KOPT-K1 (cell line): ENCODE measurements around the gene TBX15.
"Not testable (repeated sequence)": the region's sequence is repeated elsewhere in the genome, so short reads cannot be mapped to it uniquely, and the experiment has no call there.

Experiments
- H3K27ac ChIP-seq: fragments of 200-600 bp; sonication (generic); 2 replicates; pipeline ENCODE4 v1.5.1; 2016; ENCODE audit warnings: antibody characterized with exemption, mild to moderate bottlenecking, low read depth, low read length; ENCODE audit not compliant: poor library complexity, severe bottlenecking
- H3K36me3 ChIP-seq: fragments of 200-600 bp; sonication (generic); 2 replicates; pipeline ENCODE4 v1.5.1; 2017; ENCODE audit warnings: antibody characterized with exemption, mild to moderate bottlenecking, low read length, moderate library complexity; ENCODE audit not compliant: insufficient read depth
- H3K9me3 ChIP-seq: fragments of 200-600 bp; sonication (generic); 2 replicates; pipeline ENCODE4 v1.5.1; 2017; ENCODE audit warnings: antibody characterized with exemption, low read length, mild to moderate bottlenecking; ENCODE audit not compliant: insufficient read depth, poor library complexity, severe bottlenecking

TBX15 gene

DNA sequence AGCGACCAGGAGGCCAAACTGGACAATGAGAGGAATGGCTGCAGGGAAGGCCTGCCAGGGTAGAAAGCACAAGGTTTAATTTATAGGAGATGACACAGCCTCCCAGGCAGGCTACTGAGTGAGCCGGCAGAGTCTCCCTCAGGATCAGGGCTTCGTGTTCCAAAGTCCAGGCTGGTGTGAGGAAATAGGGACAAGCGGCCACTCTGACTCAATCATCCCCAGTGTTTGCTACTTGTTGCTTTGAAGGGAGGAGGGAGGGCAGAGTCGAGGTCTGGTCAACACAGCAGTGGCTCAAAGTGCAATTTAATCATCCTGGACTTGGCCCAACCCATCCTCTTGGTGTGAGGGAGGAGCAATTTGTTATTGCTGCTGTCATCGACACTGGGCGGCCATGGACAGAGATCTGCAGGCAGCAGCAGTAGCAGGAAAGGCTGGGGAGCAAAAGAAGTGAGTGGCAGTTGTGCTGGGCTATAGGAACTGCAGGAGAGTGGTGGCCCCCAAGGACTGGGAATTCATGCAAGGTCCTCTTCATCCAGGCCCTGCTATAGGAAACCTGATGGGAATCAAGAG lies 27.5 kb downstream of the TBX15 start:
- Histone ChIP-seq H3K27ac (no peak overlapping the region), H3K36me3 (no peaks in the 10 kb centered on the region), H3K9me3 (no peaks in the 10 kb centered on the region)

DNA sequence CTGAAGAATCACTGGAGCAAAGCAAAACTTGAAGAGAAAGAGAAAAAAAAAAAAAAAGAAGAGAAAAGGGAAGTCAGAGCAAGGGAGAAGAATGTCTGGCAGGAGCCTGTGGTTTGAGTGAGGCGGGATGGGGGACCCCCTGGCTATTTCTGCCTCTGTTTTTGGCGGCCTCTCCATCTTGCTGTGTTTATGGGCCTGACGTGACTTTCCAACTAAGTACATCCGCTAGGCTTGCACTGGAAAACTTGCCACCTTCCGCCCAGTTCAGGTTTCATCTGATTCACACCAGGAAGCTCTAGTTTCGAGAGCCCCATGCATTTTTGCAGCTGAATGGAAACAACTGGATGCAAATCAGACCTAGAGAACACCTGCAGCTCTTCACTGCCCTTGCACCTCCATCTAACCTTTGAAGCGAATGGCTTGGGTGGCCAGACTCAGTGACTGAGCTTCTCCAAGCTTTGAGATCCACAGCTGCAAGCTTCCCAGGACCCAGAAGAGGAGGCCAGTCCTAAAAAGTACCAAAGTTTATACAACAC lies 28.0 kb downstream of the TBX15 start:
- Histone ChIP-seq H3K9me3 (no peaks in the 10 kb centered on the region), H3K36me3 (no peaks in the 10 kb centered on the region), H3K27ac (no peak overlapping the region)

DNA sequence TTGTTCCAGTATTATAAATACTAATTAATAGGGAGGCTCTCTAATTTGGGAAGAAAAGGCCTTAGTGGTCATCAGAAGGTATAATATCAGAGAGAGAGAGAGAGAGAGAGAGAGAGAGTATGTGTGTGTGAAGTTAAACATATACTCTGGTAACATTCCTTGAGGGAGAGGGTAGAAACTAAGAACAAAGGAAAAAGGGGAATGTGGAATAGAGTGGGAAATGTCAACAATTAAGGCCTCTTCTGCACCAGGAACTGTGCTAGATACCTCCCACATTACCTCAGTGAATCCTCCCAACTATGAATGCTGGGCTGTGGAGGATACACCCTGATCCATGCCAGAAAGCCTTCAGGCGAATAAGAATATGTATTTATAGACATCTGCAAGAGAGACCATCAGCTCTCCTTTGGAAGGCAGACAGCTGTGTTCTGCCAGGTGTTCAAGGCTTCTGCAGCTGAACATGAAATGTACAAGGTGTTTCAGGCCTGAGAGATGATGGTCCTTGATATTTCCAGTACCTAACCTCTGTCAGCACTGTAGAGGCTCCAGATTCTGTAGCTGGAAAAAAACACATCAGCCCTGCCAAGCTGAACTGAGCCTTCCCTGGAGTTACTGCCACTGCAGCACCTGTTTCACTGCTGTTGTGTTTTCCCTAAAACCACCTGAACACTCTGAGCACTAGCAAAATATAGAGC lies 29.1 kb downstream of the TBX15 start:
- Histone ChIP-seq H3K27ac (no peak overlapping the region), H3K9me3 (no peaks in the 10 kb centered on the region), H3K36me3 (no peaks in the 10 kb centered on the region)

DNA sequence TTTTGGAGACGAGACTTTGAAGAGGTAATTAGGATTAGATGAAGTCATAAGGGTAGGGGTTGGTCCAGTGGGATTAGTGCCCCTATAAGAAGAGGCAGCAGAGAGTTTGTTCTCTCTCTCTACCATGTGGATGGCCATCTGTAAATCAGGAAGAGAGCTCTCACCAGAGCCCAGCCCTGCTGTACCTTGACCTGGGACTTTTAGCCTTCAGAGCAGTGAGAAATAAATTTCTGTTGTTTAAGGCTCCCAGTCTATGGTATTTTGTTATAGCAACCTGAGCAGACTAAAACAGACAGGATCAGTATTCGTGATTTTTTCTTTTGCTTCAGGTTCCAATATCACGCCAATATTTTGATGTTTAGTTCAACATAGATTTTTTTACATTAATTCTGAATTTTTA lies 30.0 kb downstream of the TBX15 start:
- H3K36me3 ChIP-seq, result no peaks in the 10 kb centered on the region
- no peak overlapping the region for H3K27ac ChIP-seq
- no peaks in the 10 kb centered on the region for H3K9me3 ChIP-seq

DNA sequence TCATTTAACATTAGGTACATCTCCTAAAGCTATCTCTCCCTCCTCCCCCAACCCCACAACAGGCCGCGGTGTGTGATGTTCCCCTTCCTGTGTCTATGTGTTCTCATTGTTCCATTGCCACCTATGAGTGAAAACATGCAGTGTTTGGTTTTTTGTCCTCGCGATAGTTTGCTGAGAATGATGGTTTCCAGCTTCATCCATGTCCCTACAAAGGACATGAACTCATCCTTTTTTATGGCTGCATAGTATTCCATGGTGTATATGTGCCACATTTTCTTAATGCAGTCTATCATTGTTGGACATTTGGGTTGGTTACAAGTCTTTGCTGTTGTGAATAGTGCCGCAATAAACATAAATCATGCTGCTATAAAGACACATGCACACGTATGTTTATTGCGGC lies 30.6 kb downstream of the TBX15 start:
- not testable (repeated sequence) for H3K27ac ChIP-seq, H3K9me3 ChIP-seq, H3K36me3 ChIP-seq

DNA sequence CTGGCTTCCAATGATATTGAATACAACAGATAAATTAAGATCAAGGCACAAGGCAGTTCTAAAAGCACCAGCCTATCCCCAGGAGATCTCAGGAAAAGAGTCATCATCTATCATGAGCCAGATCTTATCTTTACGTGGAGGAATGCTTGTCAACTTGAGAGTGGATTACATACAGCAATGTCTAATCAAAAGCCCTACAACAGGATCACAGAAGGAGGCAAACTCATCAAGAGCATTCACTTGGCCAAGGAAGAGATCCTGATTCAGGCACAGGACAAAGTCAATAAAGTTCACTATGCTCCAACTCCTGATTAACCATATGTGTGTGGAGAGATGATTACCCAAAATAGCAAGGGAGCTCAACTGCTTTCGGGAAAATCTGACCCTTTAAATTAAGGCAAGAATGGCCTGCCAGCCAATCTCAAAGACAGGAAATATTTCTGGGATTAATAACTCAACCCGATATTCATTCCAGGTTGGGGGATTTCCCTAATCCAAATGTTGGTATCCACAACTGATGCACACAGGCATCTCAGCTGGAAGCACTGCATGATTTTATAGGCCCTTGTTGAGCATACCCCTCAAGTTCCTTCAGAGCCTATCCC lies 33.7 kb downstream of the TBX15 start:
- H3K27ac ChIP-seq, result no peak overlapping the region
- H3K9me3 ChIP-seq, result no peaks in the 10 kb centered on the region
- H3K36me3 ChIP-seq, result no peaks in the 10 kb centered on the region

DNA sequence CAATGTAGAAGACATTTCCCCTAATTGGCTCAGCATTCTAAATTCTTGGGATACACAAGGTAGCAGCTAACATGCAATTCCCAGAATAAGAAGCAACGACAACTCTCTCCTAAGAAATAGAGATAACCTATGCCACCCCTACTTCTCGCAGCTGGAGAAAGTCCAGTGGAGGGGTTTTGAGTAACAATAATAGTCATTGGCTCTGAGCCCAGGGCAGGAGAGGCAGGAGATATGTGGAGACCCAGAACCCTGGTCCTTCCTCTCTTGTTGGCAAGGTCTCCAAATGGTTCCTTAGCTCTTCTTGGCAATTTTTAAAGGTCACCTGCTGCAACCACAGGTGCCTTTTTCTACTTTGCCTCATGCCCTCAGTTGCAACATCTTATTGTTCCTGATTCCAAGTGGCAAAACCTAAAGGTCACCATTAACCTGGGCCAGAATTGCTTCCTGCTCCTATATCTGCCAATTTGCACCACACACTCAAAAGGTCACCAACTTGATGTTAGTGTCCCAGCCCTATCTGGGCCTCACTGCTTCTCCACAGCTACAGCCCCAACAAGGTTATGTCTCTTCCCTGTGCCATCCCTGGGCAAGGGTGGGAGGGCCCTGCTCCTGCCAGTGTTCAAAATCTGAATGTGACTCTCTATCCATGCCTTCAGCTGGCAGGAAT lies 36.7 kb downstream of the TBX15 start:
- no peaks in the 10 kb centered on the region for H3K9me3 ChIP-seq
- H3K36me3 ChIP-seq, result no peaks in the 10 kb centered on the region

DNA sequence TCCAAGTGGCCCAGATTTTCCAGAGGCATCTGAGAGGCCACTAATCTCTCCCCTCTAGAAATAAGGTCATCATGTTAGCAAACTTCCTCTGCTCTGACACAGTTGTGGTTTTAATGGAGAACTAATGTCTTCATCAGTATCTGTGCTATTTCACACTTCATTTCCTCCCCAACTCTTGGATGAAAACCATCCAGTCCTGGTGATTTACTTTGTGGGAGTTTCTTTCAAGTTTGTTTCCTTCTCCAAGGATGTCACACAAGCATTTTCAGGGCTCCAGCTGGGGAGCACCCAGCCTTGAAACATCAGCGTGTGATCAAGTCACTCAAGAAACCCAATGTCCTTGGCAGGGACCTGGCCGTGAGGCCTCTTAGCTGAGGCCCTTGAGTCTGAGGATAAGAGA lies 38.8 kb downstream of the TBX15 start:
- no peak overlapping the region for H3K27ac ChIP-seq
- H3K36me3 ChIP-seq, result no peaks in the 10 kb centered on the region
- no peaks in the 10 kb centered on the region for H3K9me3 ChIP-seq

More for the DNA sequence above, 36.7 kb downstream of the TBX15 start:
- H3K27ac ChIP-seq, result no peak overlapping the region

DNA sequence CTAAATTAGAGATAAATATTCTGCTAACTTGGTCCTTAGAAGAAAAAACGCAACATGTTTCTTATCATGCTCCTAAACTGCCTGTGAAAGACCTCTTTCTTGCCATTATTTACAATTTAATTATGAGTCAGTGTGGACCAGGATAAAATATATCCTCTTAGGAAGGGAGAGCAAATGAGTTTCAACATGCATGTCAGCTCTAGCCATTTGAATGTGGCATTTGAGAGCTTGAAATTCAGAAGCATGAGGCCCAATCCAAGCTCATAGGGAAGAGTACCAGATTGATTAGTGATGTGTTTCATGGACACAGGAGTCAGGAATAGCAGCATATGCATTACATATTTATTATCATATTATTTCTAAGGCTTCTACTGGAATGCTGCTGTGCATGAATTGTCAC lies 39.3 kb downstream of the TBX15 start:
- Histone ChIP-seq H3K27ac (no peak overlapping the region), H3K9me3 (no peaks in the 10 kb centered on the region), H3K36me3 (no peaks in the 10 kb centered on the region)

DNA sequence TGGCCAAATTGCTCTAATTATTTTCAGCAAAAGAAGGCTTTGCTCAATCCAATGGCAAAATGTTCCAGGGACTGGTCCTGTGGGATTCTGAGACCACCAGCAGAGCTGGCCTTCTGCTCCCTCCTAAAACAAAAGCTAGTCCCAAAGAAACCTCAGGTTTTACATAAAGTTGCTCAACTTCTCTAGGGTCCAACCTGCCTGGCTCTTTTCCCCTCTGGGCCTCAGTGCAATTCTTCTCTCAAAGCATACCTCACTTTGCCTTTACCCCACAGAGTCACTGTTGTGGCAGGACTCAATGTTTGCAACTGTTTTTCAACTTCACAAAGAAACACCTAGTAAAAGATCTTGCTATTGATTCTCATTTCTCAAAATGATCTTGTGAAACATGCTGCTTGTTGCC lies 39.8 kb downstream of the TBX15 start:
- H3K36me3 ChIP-seq, result no peaks in the 10 kb centered on the region
- no peak overlapping the region for H3K27ac ChIP-seq
- no peaks in the 10 kb centered on the region for H3K9me3 ChIP-seq

DNA sequence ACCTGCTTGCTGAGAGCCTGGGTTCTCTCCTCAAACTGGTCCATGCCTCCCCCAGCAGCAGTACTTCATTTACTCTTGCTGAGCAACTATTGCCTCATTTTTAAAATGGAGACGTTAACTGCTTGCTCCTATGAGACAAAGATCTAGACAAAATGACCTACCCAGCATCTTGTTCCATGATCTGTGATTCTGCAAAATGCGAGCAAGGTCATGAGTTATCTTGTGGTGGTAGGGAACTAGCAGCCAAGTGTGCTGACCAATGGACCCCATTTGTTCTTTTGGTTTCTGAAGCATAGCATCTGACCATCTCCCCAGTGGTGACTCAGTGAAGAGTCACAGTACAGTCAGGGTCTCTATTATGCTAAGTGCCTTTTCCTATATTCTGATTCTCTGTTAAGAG lies 40.4 kb downstream of the TBX15 start:
- no peaks in the 10 kb centered on the region for H3K36me3 ChIP-seq
- H3K27ac ChIP-seq, result no peak overlapping the region
- H3K9me3 ChIP-seq, result no peaks in the 10 kb centered on the region

DNA sequence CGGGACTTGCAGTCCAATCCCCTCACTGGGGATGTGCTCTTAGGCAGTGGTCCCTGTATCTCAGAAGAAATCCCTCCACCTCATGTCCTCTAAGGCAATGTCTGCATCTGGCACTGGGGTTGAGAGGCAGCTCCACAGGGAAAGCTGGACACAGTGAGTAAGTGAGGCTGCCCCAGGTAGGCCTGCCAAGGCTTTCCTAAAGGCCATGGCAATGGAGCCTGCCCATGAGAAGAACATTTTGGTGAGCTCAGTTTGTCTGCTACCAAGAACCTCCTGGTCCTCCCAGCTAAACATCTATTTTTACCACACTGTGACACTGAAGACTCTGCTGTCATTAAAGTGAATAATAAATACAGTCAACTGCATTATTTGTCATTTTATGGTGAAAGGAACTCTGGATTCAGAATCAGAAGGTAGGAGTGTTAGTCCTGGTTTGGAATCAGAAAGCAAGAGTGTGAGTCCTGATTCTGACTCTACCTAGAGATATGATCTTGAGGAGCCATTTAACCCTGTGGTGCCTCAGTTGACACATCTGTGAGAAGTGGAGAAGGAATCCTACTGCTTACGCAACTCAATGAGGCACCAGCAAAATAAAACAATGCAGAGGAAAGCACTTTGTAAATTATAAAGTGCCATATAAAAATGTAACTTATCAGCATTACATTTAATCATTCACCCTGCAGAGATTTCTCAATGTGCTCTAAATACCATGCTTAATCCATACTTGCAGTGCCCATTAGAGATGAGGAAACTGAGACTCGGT lies 41.0 kb downstream of the TBX15 start:
- no peaks in the 10 kb centered on the region for H3K9me3 ChIP-seq
- no peak overlapping the region for H3K27ac ChIP-seq
- no peaks in the 10 kb centered on the region for H3K36me3 ChIP-seq

DNA sequence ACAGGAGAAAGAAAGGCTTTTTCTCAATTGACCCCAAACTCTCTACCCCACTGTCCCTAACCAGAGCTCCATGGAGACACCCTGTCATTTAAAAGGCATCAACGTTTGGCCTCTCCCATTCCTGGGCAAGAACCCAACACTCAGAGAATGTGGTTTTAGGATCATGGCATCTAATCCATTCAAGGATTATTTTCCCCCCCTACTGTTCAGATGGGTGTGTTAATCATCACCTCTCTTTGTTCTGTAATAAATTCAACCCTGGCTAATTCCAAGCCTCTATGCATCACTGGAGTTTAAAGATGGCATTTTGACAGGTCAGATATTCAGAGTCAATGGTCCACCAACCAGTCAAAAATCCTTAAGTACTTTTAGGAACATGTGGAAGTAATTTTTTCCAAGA lies 42.7 kb downstream of the TBX15 start:
- Histone ChIP-seq H3K27ac (no peak overlapping the region), H3K36me3 (no peaks in the 10 kb centered on the region), H3K9me3 (no peaks in the 10 kb centered on the region)

DNA sequence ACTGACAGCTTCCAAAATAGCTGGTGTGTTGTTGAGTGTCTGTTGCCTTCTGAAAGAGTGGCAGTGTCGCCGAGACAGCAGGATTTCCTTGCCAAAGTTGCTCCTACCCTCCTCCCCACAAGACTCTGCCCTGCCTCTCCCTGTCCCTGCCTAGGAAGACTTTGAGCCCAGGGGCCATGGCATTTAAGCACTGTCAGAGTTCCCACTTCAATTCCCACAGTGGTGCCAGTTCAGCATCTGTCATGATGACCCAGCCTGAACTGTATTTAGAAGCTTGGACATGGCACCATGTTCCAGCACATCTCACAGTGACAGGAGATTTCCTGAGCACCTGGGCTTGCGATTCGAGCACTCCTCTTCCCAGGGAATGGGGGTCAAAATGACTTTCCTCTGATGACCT lies 43.6 kb downstream of the TBX15 start:
- Histone ChIP-seq H3K27ac (no peak overlapping the region), H3K36me3 (no peaks in the 10 kb centered on the region), H3K9me3 (no peaks in the 10 kb centered on the region)

DNA sequence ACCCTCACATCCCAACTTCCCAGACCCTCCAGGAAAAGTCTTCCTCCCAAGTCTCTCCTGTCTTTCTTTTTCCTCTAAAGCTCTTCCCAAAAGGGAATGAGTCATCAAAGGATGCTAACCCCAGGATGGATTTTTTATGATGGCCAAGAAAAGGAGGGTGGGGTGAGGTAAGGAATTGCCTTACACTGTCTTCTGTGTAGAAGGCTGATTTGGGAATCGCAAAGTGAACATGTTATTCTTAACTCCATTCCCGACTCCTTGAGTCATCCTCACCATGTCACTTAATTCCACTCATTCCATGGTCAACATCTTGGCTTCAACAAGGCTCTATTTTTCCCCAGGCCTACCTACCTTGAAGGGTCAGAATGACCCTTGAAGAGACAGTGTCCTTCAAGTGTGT lies 44.0 kb downstream of the TBX15 start:
- H3K27ac ChIP-seq, result no peak overlapping the region
- no peaks in the 10 kb centered on the region for H3K9me3 ChIP-seq
- no peaks in the 10 kb centered on the region for H3K36me3 ChIP-seq
